Stimulated activated CD4-positive, alpha-beta T cell treated with anti-CD3 and anti-CD28 coated beads, Interleukin-4, amount 100 ng/mL, for 4 hours (primary cell): Measurements from ENCODE around the gene KRTAP1-1.
"Not testable (repeated sequence)": the region's sequence is repeated elsewhere in the genome, so short reads cannot be mapped to it uniquely, and the experiment has no call there.

Source experiments
- DNase-seq, 2 experiments: peaks; one replicate each; pipeline ENCODE4 v3.0.0-alpha.2; 2020

The KRTAP1-1 gene

DNA sequence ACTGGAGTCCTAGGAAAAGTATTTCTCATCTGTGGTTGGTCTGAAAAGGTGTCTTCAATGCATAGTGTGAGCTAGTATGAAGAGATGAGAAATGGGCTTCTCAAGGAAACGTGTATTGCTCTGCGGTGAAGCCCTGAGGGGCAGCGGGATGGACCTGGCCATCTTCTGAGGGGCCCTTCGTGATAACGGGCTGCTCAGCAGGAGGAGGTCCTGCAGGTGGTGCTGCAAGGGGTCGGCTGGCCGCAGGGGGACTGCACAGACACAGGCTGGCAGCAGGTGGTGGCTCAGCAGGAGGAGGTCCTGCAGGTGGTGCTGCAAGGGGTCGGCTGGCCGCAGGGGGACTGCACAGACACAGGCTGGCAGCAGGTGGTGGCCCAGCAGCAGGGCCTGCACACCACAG is 13.3 kb upstream of the KRTAP1-1 start:
- not testable (repeated sequence) for DNase-seq

DNA sequence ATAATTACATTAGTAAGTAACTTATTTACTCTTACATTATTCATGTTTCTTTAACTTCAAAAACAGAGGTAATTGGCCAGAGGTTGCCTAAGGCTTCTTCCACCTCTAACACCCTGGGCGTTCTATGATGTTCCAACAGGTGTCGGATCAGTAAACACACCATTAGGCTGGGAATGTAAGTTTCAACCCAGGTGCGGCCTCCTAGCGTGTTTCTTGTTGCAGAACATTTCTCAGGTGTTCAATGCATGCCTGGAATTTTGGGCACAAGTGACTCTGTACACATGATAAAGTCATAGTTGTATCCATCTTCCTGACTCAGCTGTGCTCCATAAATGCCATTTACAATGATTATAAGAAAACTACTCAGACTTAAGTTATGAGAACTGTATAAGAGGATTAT is 12.8 kb upstream of the KRTAP1-1 start:
- DNase-seq = no peak

DNA sequence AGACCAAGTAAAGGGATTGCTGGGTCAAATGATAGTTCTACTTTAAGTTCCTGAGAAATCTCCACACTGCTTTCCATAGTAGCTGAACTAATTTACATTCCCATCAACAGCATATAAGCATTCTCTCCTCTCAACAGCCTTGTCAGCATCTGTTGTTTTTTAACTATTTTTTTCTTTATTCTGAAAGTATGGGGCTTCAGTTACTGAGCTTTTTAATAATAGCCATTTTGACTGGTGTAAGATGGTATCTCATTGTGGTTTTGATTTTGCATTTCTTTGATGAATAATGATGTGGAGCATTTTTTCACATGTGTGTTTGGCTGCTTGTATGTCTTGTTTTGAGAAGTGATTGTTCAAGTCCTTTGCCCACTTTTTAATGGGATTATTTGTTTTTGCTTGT is 11.3 kb upstream of the KRTAP1-1 start:
- DNase-seq = no peak

DNA sequence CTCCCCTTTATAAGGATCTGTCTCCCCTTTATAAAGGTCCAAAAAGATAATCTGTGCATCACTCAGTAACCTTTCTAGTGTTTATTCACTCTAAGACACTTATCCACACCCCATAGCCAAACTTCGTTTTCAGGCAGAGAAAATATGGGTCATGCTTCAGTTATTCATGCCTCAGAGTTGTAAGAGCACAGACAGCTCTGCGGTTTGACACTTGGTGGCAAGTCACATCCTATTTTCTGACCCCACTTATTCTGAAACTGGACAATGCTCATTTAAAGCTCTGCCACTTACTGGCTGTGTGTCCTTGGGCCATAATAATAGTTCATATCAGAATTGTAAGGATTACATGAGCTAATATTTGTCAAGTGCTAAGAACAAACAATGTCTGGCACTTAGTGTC is 7.9 kb upstream of the KRTAP1-1 start:
- DNase-seq = no peak

DNA sequence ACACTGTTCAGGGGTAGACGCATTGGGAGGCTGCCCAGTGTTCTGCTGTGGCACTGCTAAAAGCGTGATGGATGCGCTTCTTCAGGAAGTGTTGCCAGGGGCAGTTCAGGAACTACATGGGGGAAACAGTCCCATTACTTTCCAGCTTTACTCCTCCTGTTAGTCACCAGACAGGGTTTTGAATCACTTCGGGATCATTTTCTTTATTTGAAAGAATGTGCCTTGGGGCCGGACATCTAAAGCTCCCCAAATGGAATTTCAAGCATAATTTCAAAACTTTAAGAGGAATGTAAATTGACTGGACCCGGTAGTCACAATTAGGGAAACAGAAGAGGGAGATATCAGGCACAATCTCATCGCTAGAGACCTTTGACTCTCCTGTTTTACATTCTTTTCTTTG is 7.2 kb upstream of the KRTAP1-1 start:
- DNase-seq = no peak

DNA sequence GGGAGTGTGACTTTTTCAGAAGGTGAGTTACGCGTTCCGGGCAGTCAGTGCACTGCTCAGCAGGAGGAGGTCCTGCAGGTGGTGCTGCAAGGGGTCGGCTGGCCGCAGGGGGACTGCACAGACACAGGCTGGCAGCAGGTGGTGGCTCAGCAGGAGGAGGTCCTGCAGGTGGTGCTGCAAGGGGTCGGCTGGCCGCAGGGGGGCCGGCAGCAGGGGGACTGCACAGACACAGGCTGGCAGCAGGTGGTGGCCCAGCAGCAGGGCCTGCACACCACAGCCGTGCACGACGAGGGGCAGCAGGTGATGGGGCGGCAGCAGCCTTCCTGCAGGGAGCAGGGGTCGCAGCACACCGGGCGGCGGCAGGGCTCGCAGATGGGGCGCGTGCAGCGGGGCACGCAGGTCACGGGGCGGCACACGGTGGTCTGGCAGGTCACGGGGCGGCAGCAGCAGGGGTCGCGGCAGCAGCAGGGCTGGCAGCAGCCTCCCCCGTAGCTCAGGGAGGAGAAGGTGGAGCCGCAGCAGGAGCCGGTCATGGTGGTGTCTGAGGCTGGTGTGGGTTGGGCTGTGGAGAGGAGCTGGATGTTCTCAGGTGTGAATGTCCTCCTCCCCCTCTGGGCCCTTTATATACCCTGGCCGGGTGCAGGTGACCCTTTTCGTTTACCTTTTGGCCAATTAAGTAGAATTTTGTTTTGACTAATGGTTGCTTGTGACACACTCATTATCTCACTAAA is 5.7 kb upstream of the KRTAP1-1 start, which contains the start of gene KRTAP2-1:
Gene KRTAP2-1, minus strand, starts transcription at position 582 of the 731 bp plus-strand sequence. Its CDS starts 49 bp downstream, at position 533.
- DNase-seq = not testable (repeated sequence)

DNA sequence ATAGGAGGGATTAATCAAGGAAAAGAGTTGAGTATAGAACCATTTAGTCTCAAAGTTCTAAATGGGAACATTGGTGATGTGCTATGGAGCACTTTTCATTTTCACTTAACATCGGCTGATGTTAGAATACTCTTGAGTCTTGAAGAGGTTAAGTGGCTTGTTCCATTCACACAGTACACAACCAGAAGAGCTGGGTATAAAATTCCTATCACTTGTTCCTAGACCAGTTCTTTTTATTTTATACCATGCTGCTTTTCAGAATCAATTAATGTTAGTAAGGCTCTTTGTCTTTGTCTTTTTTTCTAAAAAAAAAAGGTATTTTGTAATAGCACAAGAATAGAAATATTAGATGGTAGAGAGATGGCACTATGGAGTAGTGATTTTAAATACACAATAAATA is 1.7 kb upstream of the KRTAP1-1 start:
- no peak for DNase-seq

DNA sequence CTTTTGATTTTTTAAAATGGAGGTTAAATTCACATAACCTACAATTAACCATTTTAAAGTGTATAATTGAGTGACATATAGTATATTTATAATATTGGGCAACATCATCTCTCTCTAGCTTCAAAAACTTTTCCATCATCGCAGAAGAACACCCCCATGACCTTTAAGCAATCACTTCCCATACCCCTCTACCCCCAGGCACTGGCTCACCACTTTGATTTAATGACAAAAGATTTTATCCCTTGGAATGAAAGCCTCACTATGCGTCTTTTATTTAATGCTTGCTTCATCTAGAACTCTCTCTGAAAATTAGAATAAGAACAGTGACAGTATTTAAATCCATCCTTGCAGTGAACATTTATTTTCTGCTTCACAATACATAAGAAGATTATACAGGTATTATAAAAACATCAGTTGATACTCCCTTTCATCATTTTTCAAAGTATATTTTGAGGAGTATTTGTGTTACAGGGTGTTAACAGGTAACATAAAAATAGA is 3.3 kb downstream of the KRTAP1-1 start:
- no peak for DNase-seq

DNA sequence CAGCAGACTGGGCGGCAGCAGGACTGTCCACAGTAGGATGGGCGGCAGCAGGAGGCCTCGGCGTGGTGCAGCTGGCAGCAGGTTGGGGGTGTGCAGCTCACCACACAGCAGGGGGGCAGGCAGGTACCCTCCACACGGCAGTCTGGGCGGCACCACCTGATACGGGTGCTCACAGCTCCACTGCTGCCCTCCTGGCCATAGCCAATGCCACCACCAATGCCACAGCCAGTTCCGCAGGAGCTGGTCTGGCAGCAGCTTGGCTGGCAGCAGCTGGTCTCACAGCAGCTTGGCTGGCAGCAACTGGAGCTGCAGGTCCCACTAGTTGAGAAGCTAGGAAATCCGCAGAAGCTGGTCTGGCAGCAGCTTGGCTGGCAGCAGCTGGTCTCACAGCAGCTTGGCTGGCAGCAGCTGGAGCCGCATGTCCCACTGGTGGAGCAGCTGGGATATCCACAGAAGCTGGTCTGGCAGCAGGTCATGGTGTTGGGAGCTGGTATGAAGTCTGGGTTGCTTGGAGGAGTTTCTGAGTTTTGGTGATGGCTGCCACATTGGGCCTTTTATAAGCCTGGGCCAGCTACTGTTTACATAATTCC is 6.8 kb downstream of the KRTAP1-1 start, which contains the start of gene KRTAP1-3:
Gene KRTAP1-3, minus strand, starts transcription at position 529 of the 590 bp plus-strand sequence. Its CDS starts 53 bp downstream, at position 476.
- DNase-seq = not testable (repeated sequence)

DNA sequence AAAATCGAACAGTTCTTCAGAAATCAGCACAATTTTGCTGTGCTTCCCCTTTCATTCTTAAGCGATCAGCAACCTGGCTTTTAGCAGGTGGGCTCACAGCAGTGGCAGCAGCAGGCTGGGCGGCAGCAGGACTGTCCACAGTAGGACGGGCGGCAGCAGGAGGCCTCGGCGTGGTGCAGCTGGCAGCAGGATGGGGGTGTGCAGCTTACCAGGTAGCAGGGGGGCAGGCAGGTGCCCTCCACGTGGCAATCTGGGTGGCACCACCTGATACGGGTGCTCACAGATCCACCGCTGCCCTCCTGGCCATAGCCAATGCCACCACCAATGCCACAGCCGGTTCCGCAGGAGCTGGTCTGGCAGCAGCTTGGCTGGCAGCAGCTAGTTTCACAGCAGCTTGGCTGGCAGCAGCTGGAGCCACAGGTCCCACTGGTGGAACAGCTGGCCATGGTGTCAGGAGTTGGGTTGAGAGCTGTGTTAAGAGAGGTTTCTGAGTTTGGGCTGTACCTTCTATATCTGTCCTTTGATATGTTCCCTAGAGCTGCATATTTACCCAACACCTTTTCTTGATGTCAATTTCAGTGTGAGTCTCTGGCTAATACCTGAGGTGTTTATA is 11.5 kb downstream of the KRTAP1-1 start, which contains the start of gene KRTAP1-4:
Gene KRTAP1-4, minus strand, starts transcription at position 563 of the 613 bp plus-strand sequence. Its CDS starts 117 bp downstream, at position 446.
- DNase-seq = no peak

DNA sequence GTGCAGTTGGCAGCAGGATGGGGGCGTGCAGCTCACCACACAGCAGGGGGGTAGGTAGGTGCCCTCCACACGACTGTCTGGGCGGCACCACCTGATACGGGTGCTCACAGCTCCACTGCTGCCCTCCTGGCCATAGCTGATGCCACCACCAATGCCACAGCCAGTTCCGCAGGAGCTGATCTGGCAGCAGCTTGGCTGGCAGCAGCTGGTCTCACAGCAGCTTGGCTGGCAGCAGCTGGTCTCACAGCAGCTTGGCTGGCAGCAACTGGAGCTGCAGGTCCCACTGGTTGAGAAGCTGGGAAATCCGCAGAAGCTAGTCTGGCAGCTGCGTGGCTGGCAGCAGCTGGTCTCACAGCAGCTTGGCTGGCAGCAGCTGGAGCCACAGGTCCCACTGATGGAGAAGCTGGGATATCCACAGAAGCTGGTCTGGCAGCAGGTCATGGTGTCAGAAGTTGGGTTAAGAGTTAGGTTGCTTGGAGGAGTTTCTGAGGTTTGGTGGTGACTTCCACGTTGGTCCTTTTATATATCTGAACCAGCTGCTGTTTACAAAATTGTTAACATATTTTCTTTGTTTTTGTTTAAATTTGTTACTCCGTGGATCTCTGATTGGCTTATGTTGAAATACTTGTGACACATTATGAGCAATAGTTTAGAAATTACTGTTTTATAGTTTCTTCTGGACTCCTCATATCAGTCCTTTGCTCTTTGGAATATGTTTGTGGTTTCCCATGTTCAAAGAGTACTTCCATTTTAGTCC is 14.4 kb downstream of the KRTAP1-1 start, which contains the start of gene KRTAP1-5:
Gene KRTAP1-5, minus strand, starts transcription at position 494 of the 757 bp plus-strand sequence. Its CDS starts 53 bp downstream, at position 441.
- DNase-seq = no peak

DNA sequence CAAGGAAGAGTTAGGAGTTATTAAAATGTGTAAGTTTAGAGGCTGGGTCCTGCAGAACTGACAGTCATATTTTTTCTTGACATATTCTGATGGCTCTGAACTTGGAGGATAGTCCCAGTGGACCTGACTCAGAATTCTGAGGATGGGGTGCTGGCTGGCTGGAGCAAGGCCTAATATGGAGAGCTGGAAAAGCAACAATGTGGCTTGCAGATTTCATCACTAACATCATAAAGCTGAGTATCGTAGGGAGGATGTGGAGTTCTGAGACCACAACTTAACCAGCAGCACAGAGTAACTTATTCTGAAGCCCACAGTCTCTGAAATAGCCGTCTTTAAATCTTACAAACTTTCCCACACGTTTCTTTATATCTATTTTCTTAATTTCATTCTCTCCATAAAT is 16.6 kb downstream of the KRTAP1-1 start:
- no peak for DNase-seq

DNA sequence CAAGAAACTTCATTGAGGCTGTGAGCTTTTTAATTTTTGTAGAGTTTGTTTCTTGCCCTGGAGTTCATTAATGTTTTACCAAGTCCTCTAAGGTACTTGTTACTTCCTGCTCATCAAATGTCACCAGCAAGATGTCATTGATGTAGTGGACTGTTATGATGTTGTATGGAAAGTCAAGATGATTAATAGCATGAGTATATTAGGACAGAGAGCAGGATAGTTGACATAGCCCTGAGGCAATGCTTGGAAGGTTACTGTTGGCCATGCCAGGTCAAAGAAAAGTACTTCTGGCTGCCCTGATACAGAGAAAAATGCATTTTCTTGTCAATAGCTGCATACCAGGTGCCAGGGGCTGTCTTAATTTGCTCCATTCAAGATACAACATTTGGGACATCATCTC is 20.9 kb downstream of the KRTAP1-1 start:
- DNase-seq = no peak

DNA sequence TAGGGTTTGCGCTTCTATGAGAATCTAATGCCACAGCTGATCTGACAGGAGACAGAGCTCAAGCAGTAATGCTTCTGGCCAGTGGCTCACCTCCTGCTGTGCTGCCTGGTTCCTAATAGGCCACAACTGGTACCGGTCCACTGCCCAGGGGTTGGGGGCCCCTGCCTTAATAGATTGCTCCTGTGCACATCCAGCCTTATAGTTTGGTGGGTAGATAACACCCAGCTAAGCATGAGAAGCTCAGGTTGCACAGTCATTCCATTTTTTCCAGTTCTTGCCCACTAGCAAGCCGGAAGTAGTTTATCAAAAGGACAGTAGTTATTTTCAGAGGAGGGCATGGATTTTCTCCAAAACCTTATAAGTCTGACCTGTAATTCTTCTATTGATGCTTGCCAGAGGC is 21.8 kb downstream of the KRTAP1-1 start:
- DNase-seq = no peak

DNA sequence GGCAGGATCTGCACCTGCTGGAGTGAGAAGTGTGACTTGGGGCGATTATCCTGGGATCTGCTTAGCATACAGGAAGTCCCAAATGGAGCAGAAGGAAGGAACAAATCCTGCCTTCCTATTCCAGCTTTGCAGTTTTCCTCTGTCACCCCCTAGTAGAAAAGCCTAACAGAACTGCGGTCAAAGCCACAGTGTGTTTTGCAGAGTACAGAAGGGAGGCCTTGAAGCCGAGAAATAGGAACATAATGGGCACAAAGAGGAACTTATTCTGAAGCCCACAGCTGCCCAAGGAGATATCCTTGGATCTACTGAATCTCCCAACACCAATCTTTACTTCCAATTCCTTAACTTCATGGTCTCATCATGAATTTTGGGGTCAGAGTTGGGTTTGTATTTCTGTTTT is 22.7 kb downstream of the KRTAP1-1 start:
- DNase-seq = no peak

DNA sequence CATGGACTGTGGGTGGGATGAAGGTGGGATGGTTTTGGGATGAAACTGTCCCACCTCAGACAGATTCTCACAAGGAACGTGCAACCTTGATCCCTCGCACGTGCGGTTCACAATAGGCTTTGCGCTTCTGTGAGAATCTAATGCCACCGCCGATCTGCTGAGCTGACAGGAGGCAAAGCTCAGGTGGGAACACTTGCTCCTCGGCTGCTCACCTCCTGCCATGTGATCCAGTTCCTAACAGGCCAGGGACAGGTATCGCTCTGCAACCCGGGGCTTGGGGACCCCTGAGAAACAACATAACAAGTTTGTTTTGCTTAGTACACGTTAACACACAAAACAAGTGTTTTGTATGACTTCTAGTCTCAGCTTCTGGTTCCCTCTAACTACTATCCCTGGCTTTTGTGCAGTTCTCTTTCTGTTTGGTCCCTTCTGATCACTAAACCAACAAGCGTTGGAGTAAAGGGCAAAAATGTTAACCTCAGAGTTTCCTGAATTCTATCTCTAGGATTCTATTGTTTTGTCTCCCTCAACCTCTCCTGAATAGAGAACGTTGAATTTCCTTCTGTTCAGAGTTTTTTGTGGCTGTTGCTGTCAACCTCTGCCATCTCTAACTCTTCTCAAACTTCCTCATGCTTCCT is 24.6 kb downstream of the KRTAP1-1 start:
- no peak for DNase-seq

DNA sequence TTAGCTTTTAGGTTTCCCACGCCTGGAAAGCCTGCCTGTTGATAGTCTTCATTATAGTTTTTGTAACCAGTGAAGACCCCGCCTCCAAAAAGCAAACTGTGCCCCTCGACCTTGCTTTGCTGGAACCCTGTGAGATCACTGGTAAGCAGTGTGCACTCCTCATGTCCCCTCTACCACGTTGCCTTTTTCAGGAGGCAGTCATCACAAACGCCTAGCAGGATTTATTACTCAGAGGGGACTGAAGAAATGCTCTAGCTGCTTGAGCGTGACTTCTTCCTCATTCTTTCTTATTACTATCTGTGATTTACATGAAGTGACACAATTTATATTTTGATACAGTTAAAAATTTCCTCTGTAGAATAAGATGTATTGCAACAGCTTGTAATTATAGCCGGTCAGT is 25.8 kb downstream of the KRTAP1-1 start:
- no peak for DNase-seq

DNA sequence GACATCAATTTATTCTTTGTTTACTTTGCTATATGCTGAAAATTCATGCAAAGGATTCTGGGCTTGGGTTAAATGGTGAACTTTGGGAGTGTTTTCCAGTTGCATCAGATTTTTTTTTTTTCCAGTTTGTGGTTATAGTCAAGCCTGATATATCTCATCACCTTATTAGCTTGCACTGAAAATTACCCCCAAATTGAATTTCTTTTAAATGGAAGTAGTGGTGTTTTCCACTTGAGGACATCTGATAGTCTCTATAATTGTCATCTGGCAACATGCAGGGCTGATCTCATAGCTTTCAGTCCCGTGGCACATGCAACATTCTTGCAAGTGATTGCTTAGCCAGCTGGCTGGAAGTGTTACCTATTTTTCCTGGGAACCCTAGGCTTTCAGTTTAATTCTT is 27.6 kb downstream of the KRTAP1-1 start:
- no peak for DNase-seq

DNA sequence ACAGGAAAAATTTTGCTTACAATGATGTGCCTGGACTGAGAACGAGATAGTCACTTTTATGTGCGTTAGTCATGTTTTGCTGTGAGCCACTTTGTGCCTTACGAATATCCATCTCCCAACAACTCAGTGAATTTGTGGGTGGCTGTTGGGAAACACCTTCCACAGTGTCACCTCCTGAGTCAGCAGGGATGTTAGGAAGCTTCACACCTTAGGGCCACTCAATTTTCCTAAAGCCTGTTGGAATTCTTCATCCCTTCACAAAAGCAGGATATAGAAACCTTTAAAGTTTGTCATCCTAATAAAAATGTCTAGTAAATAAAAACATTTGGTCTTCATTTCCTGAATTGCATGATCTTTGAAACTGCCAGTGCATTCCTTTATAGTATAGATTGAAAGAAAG is 28.1 kb downstream of the KRTAP1-1 start:
- no peak for DNase-seq

DNA sequence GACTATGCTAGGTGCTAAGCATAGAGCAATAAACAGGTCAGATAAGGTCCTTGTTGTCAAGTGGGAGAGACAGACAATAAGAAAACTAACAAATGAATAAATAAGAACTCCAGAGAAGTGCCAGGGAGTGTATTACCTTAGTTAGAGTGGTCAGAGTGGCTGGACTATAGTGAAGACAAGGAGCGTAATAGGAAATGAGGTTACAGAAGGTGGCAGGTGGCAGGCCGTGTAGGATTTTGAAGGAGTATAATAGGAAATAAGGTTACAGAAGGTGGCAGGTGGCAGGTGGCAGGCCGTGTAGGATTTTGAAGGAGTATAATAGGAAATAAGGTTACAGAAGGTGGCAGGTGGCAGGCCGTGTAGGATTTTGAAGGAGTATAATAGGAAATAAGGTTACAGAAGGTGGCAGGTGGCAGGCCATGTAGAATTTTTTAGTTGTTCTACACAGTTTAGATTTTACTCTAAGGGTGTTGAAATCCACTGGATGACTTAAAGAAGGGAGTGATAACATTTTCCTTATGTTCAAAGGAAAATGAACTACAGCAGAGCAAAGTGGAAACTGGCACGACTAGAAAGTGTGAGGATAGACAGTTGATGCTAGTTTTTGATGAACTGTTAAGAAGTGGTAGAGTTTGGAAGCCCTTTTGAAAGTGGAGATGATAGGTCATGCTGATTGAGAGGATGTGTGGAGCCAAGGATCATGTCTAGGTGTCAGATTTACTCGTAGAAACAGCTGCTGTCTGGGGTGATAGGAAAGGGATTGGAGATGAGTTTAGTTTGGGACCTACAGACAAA is 28.7 kb downstream of the KRTAP1-1 start:
- no peak for DNase-seq

DNA sequence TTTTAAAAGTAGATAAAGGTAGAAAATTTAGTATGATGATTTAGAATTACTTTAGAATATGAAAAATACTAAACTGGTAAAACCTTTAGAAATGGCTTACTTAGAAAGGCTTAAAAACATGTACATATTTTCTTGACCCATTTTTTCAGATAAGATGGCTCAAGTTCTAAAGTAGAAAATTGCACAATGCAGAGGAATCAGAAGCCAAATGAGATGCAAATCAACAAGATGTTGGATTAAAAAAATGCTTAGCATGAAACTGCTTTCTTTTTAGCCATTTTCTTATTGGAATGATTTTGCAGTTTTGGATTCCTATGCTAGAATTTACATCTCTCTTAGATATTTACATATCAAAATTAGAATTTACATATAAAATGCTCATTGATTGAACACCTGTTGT is 30.8 kb downstream of the KRTAP1-1 start:
- DNase-seq = no peak
